Stomach smooth muscle (tissue), 2 donors: ENCODE results near the gene MYBPC2.
"Not testable (repeated sequence)": the region's sequence is repeated elsewhere in the genome, so short reads cannot be mapped to it uniquely, and the experiment has no call there.

Source experiments
- H3K27ac ChIP-seq: one replicate; pipeline ENCODE4 v1.7.0; 2013; ENCODE audit warnings: mild to moderate bottlenecking, low read length, inconsistent platforms
- H3K27me3 ChIP-seq, 2 donors: one replicate each; pipeline ENCODE4 v1.7.0; 2013; ENCODE audit warnings: low read length in 2 of 2; ENCODE audit not compliant: insufficient read depth in 2 of 2, control insufficient read depth in 1 of 2
- H3K36me3 ChIP-seq, 2 donors: one replicate each; pipeline ENCODE4 v1.7.0; 2013; ENCODE audit warnings: low read length in 2 of 2; ENCODE audit not compliant: control insufficient read depth in 2 of 2, insufficient read depth in 2 of 2
- H3K4me1 ChIP-seq: one replicate; pipeline ENCODE4 v1.7.0; 2013; ENCODE audit warnings: low read length; ENCODE audit not compliant: control insufficient read depth, insufficient read depth
- H3K4me3 ChIP-seq, 2 donors: one replicate each; pipeline ENCODE4 v1.7.0; 2013; ENCODE audit warnings: low read length in 2 of 2
- H3K9ac ChIP-seq, 2 donors: one replicate each; pipeline ENCODE4 v1.7.0; 2013; ENCODE audit warnings: low read length in 2 of 2, mild to moderate bottlenecking in 1 of 2
- H3K9me3 ChIP-seq, 2 donors: one replicate each; pipeline ENCODE4 v1.7.0; 2013; ENCODE audit warnings: low read length in 2 of 2; ENCODE audit not compliant: control insufficient read depth in 2 of 2
- donor health status: healthy.
- donor health status: Pancreatic carcinoma.

The MYBPC2 gene

GRCh38 chr19:50432221-50433028, at the start of gene MYBPC2:
TSS of gene MYBPC2 (plus strand) at chr19:50432892. CDS start at chr19:50432954, 62 bp downstream.
- peak within 1 kb of the TSS; percentile 70 to 79 for H3K4me3 ChIP-seq
- H3K4me1 ChIP-seq = peaks cover 17% of the 10 kb centered on the region
- no peak within 1 kb of the TSS for H3K27ac ChIP-seq
- H3K9ac ChIP-seq = peak within 1 kb of the TSS in 1 of 2 donors; percentile 41
- H3K27me3 ChIP-seq = peaks cover 41 to 47% of the 10 kb centered on the region in 2 donors
- H3K36me3 ChIP-seq = no peaks in the 10 kb centered on the region
- no peaks in the 10 kb centered on the region for H3K9me3 ChIP-seq

- peak overlapping the region; percentile 62 to 82 for H3K4me3 ChIP-seq
- peaks cover 21 to 37% of the 10 kb centered on the region in 2 donors for H3K36me3 ChIP-seq
- peak overlapping the region; percentile 68 to 74 for H3K9ac ChIP-seq
- H3K4me1 ChIP-seq = peaks cover 22% of the 10 kb centered on the region
- H3K27me3 ChIP-seq = no peaks in the 10 kb centered on the region
- H3K9me3 ChIP-seq = no peaks in the 10 kb centered on the region
- peak overlapping the region; percentile 73 for H3K27ac ChIP-seq
These were observed 49.5 kb upstream of the MYBPC2 start for GRCh38 chr19:50383001-50383851.

GRCh38 chr19:50383852-50384684, 48.6 kb upstream of the MYBPC2 start, which contains the start of gene POLD1:
TSS of gene POLD1 (plus strand) at chr19:50384347. CDS start at chr19:50398852, 14,505 bp downstream.
- Histone ChIP-seq H3K9ac (peak within 1 kb of the TSS; percentile 74 to 87), H3K36me3 (peaks cover 13 to 29% of the 10 kb centered on the region in 2 donors), H3K4me3 (peak within 1 kb of the TSS; percentile 74 to 82), H3K27ac (peak within 1 kb of the TSS; percentile 73), H3K9me3 (no peaks in the 10 kb centered on the region), H3K4me1 (peaks cover 22% of the 10 kb centered on the region), H3K27me3 (no peaks in the 10 kb centered on the region)

GRCh38 chr19:50384685-50385535, 47.8 kb upstream of the MYBPC2 start:
- peak overlapping the region; percentile 73 for H3K27ac ChIP-seq
- no peaks in the 10 kb centered on the region for H3K9me3 ChIP-seq
- peak overlapping the region; percentile 74 to 87 for H3K9ac ChIP-seq
- H3K4me1 ChIP-seq = peaks cover 19% of the 10 kb centered on the region
- peak overlapping the region; percentile 74 to 82 for H3K4me3 ChIP-seq
- H3K27me3 ChIP-seq = no peaks in the 10 kb centered on the region
- peaks cover 9 to 20% of the 10 kb centered on the region in 2 donors for H3K36me3 ChIP-seq

GRCh38 chr19:50387176-50387867, 45.4 kb upstream of the MYBPC2 start:
- Histone ChIP-seq H3K27ac (no peak overlapping the region), H3K4me3 (no peak overlapping the region)

GRCh38 chr19:50387868-50388245, 44.8 kb upstream of the MYBPC2 start:
- Histone ChIP-seq H3K9ac (peak overlapping the region in 1 of 2 donors; percentile 9), H3K4me3 (no peak overlapping the region), H3K9me3 (no peaks in the 10 kb centered on the region), H3K36me3 (peaks cover 2 to 4% of the 10 kb centered on the region in 2 donors), H3K4me1 (peaks cover 19% of the 10 kb centered on the region), H3K27ac (no peak overlapping the region), H3K27me3 (no peaks in the 10 kb centered on the region)

More at GRCh38 chr19:50387176-50387867, 45.4 kb upstream of the MYBPC2 start:
- H3K36me3 ChIP-seq = peaks cover 3 to 4% of the 10 kb centered on the region in 2 donors
- no peaks in the 10 kb centered on the region for H3K27me3 ChIP-seq
- peaks cover 19% of the 10 kb centered on the region for H3K4me1 ChIP-seq
- no peaks in the 10 kb centered on the region for H3K9me3 ChIP-seq
- peak overlapping the region in 1 of 2 donors; percentile 9 for H3K9ac ChIP-seq

GRCh38 chr19:50390295-50390694, 42.4 kb upstream of the MYBPC2 start:
- not testable (repeated sequence) for H3K36me3 ChIP-seq, H3K4me1 ChIP-seq, H3K27ac ChIP-seq

GRCh38 chr19:50390952-50391351, 41.7 kb upstream of the MYBPC2 start:
- not testable (repeated sequence) for H3K36me3 ChIP-seq, H3K27ac ChIP-seq, H3K9me3 ChIP-seq

More at GRCh38 chr19:50390295-50390694, 42.4 kb upstream of the MYBPC2 start:
- not testable (repeated sequence) for H3K27me3 ChIP-seq, H3K4me3 ChIP-seq, H3K9me3 ChIP-seq, H3K9ac ChIP-seq

GRCh38 chr19:50392759-50393158, 39.9 kb upstream of the MYBPC2 start:
- Histone ChIP-seq H3K27me3 (no peaks in the 10 kb centered on the region), H3K9ac (no peak overlapping the region), H3K27ac (no peak overlapping the region), H3K4me1 (no peaks in the 10 kb centered on the region), H3K4me3 (no peak overlapping the region), H3K36me3 (peaks cover 0 to 2% of the 10 kb centered on the region in 2 donors), H3K9me3 (no peaks in the 10 kb centered on the region)

More at GRCh38 chr19:50390952-50391351, 41.7 kb upstream of the MYBPC2 start:
- H3K4me3 ChIP-seq, H3K9ac ChIP-seq, H3K27me3 ChIP-seq, H3K4me1 ChIP-seq: not testable (repeated sequence)
